ENCODE data around the gene TRIM40.

GRCh38 chr6:30175765-30176164, 39.8 kb downstream of the TRIM40 start:
- no peak for TF ChIP-seq EZH2 (IDR thresholded peaks at IDR 0.05)
- TF ChIP-seq POLR2AphosphoS5 (IDR thresholded peaks at IDR 0.05; ENCODE audit: borderline replicate concordance, low read depth, low read length) = no peak

All from SK-N-MC (cell line).